CD14-positive monocyte (primary cell): Measurements from ENCODE around the gene GPC1. TPM values are rescaled to one million over a fixed set of nuclear protein-coding genes. Genes with fewer than 3 reads are reported as not detected.

Experiments
- DNase-seq, 3 donors: peaks; one replicate each; pipeline ENCODE4 v3.0.0-alpha.2; 2011 to 2022
- H2AFZ ChIP-seq: 2 replicates; pipeline ENCODE4 v1.6.0; 2012; ENCODE audit warnings: mild to moderate bottlenecking, low read depth, low read length, inconsistent platforms; ENCODE audit not compliant: insufficient read depth, poor library complexity, severe bottlenecking
- H3K27ac ChIP-seq, 2 donors: 1 replicate in 1 of 2; 2 replicates in 1 of 2; pipeline ENCODE4 v1.5.1; 2012 to 2013; ENCODE audit warnings: low read length in 2 of 2, control low read depth in 1 of 2, inconsistent platforms in 1 of 2, low read depth in 1 of 2, mild to moderate bottlenecking in 1 of 2
- H3K27me3 ChIP-seq, 2 donors: one replicate each; pipeline versions ENCODE4 v1.6.0 to v1.6.1; 2011 to 2013; ENCODE audit warnings: low read length in 2 of 2; ENCODE audit not compliant: control insufficient read depth in 2 of 2, insufficient read depth in 2 of 2
- H3K36me3 ChIP-seq, 2 donors: replicated peaks in 1 of 2; 1 replicate in 1 of 2; 2 replicates in 1 of 2; pipeline versions ENCODE4 v1.5.1 to v1.6.1; 2012 to 2013; ENCODE audit warnings: low read length in 2 of 2, control low read depth in 1 of 2, inconsistent platforms in 1 of 2, mild to moderate bottlenecking in 1 of 2; ENCODE audit not compliant: insufficient read depth in 2 of 2, control insufficient read depth in 1 of 2
- H3K4me1 ChIP-seq, 2 donors: 1 replicate in 1 of 2; 2 replicates in 1 of 2; pipeline versions ENCODE4 v1.5.1 to v1.6.1; 2012 to 2013; ENCODE audit warnings: low read length in 2 of 2, control low read depth in 1 of 2, inconsistent platforms in 1 of 2, mild to moderate bottlenecking in 1 of 2, moderate library complexity in 1 of 2; ENCODE audit not compliant: insufficient read depth in 2 of 2, control insufficient read depth in 1 of 2
- H3K4me2 ChIP-seq: replicated peaks from 2 replicates; pipeline ENCODE3; 2012; ENCODE audit warnings: low read length, moderate library complexity, mild to moderate bottlenecking; ENCODE audit not compliant: poor library complexity, severe bottlenecking; ENCODE audit errors: extremely low read depth
- H3K4me3 ChIP-seq, 3 experiments: fragments of 200-600 bp in 1 of 3; sonication (generic) in 1 of 3; replicated peaks in 1 of 3; 1 replicate in 2 of 3; 2 replicates in 1 of 3; pipeline ENCODE4 v1.5.1; 2011 to 2013; ENCODE audit warnings: low read length in 3 of 3, mild to moderate bottlenecking in 3 of 3, control low read depth in 2 of 3, low read depth in 2 of 3, inconsistent platforms in 1 of 3, moderate library complexity in 1 of 3
- H3K79me2 ChIP-seq: 2 replicates; pipeline ENCODE4 v1.6.0; 2012; ENCODE audit warnings: mild to moderate bottlenecking, control low read depth, inconsistent platforms, low read length, moderate library complexity; ENCODE audit not compliant: insufficient read depth
- H3K9ac ChIP-seq: 2 replicates; pipeline ENCODE4 v1.6.0; 2017; ENCODE audit warnings: low read length, mild to moderate bottlenecking; ENCODE audit not compliant: insufficient read depth, poor library complexity, severe bottlenecking
- H3K9me3 ChIP-seq, 2 donors: replicated peaks in 1 of 2; 1 replicate in 1 of 2; 2 replicates in 1 of 2; pipeline versions ENCODE4 v1.5.1 to v1.6.1; 2012 to 2013; ENCODE audit warnings: low read length in 2 of 2, control low read depth in 1 of 2; ENCODE audit not compliant: control insufficient read depth in 1 of 2, insufficient read depth in 1 of 2
- H4K20me1 ChIP-seq: 2 replicates; pipeline ENCODE4 v1.6.0; 2012; ENCODE audit warnings: mild to moderate bottlenecking, low read length, control low read depth, moderate library complexity; ENCODE audit not compliant: insufficient read depth
- H3K27ac Mint-ChIP-seq, 7 donors: one replicate each; pipeline ENCODE4 v1.8.0; 2020; ENCODE audit warnings: mild to moderate bottlenecking in 7 of 7, mixed read lengths in 7 of 7, moderate library complexity in 6 of 7, inconsistent platforms in 2 of 7
- H3K27me3 Mint-ChIP-seq, 3 donors: one replicate each; pipeline ENCODE4 v1.8.0; 2021 to 2022; ENCODE audit warnings: low read depth in 3 of 3, mild to moderate bottlenecking in 3 of 3, mixed read lengths in 3 of 3, moderate library complexity in 3 of 3, inconsistent platforms in 1 of 3
- H3K36me3 Mint-ChIP-seq, 2 donors: one replicate each; pipeline ENCODE4 v1.8.0; 2020; ENCODE audit warnings: mixed read lengths in 2 of 2, inconsistent platforms in 1 of 2, mild to moderate bottlenecking in 1 of 2
- H3K4me1 Mint-ChIP-seq: one replicate; pipeline ENCODE4 v1.8.0; 2020; ENCODE audit warnings: mild to moderate bottlenecking, mixed read lengths
- H3K4me3 Mint-ChIP-seq, 2 donors: one replicate each; pipeline ENCODE4 v1.8.0; 2020; ENCODE audit warnings: mild to moderate bottlenecking in 2 of 2, mixed read lengths in 2 of 2, moderate library complexity in 1 of 2
- H3K9me3 Mint-ChIP-seq, 7 donors: one replicate each; pipeline ENCODE4 v1.8.0; 2020 to 2022; ENCODE audit warnings: mixed read lengths in 7 of 7, mild to moderate bottlenecking in 6 of 7, moderate library complexity in 6 of 7, inconsistent platforms in 2 of 7
- CTCF ChIP-seq: fragments of 200-600 bp; IDR thresholded peaks from one replicate; pipeline ENCODE4 v1.8.0; 2022; ENCODE audit warnings: antibody characterized with exemption, mild to moderate bottlenecking
- WGBS: methylation state at CpG from one replicate; pipeline ENCODE4 v1.1.5; 2013; ENCODE audit warnings: missing lambda C conversion rate; ENCODE audit not compliant: insufficient coverage; 5-methylcytosine and 5-hydroxymethylcytosine counted together
- intact Hi-C, 2 donors: fragments of 100-400 bp; cut with micrococcal nuclease; formaldehyde crosslinking; loops; one replicate each; pipeline versions ENCODE4 v1.15.0 to v1.15.1; 2023
- polyA plus RNA-seq, 3 donors: library from polyadenylated mRNA; depleted of rRNA in 1 of 3; unstranded in 2 of 3; stranded (reverse) in 1 of 3; fragments of 300-500 nt in 2 of 3; fragments of >200 nt in 1 of 3; fragmentation: Illumina TruSeq in 2 of 3; gene quantifications; 1 replicate in 2 of 3; 2 replicates in 1 of 3; pipeline ENCODE4 v1.2.3, GENCODE V29; 2012 to 2021

GPC1 gene
- polyA plus RNA-seq, 3 donors = 0.08 TPM; not detected in 2

- Mint-ChIP-seq H3K36me3 (peaks cover 0 to 2% of the 10 kb centered on the region in 2 donors), H3K4me3 (no peak overlapping the region), H3K4me1 (peaks cover 4% of the 10 kb centered on the region), H3K27ac (peak overlapping the region in 1 of 7 donors; percentile 66), H3K27me3 (peaks cover 24 to 34% (median 26%) of the 10 kb centered on the region in 3 donors), H3K9me3 (peaks cover 0 to 5% (median 1%) of the 10 kb centered on the region in 7 donors)
- Histone ChIP-seq H4K20me1 (no peaks in the 10 kb centered on the region), H2AFZ (no peak overlapping the region), H3K9me3 (peaks cover 0 to 8% of the 10 kb centered on the region in 2 donors), H3K27me3 (peaks cover 17 to 23% of the 10 kb centered on the region in 2 donors), H3K4me2 (no peak overlapping the region), H3K36me3 (no peaks in the 10 kb centered on the region), H3K4me1 (peaks cover 0 to 14% of the 10 kb centered on the region in 2 donors), H3K27ac (no peak overlapping the region), H3K9ac (no peak overlapping the region), H3K4me3 (no peak overlapping the region), H3K79me2 (no peaks in the 10 kb centered on the region)
- intact Hi-C loops = loop anchor here in 1 of 2 donors (10.0 kb wide), 1 partner anchor 205 kb away; no protein-coding TSS in a partner anchor
- no peak for TF ChIP-seq CTCF
- DNase-seq = no peak
- WGBS = 98% methylated on average over 8 of the region's 15 CpGs
These were observed 4.3 kb downstream of the GPC1 start for GRCh38 chr2:240439698-240440151.

- Mint-ChIP-seq H3K9me3 (peaks cover 0 to 5% (median 1%) of the 10 kb centered on the region in 7 donors), H3K4me3 (no peak overlapping the region)
- 91% methylated on average over 7 of the region's 12 CpGs for WGBS
These were observed 4.8 kb downstream of the GPC1 start for GRCh38 chr2:240440251-240440650.

More at GRCh38 chr2:240440251-240440650, 4.8 kb downstream of the GPC1 start:
- H3K4me1 ChIP-seq = peaks cover 0 to 10% of the 10 kb centered on the region in 2 donors
- no peak overlapping the region for H3K9ac ChIP-seq
- no peak overlapping the region for H3K4me3 ChIP-seq
- no peak overlapping the region for H3K4me2 ChIP-seq
- no peaks in the 10 kb centered on the region for H3K79me2 ChIP-seq
- DNase-seq = no peak
- H3K36me3 ChIP-seq = no peaks in the 10 kb centered on the region
- no peak for TF ChIP-seq CTCF
- no peaks in the 10 kb centered on the region for H4K20me1 ChIP-seq
- H3K27me3 Mint-ChIP-seq = peaks cover 22 to 30% (median 27%) of the 10 kb centered on the region in 3 donors
- no peak overlapping the region for H3K27ac ChIP-seq
- intact Hi-C loops = no loop called here
- H3K36me3 Mint-ChIP-seq = peaks cover 0 to 2% of the 10 kb centered on the region in 2 donors
- peaks cover 17 to 21% of the 10 kb centered on the region in 2 donors for H3K27me3 ChIP-seq
- no peak overlapping the region for H3K27ac Mint-ChIP-seq
- H3K9me3 ChIP-seq = peaks cover 0 to 8% of the 10 kb centered on the region in 2 donors
- H3K4me1 Mint-ChIP-seq = peaks cover 3% of the 10 kb centered on the region
- H2AFZ ChIP-seq = no peak overlapping the region
